Lower leg skin (tissue), 4 donors: ENCODE measurements around the gene LRRC8B. TPM values are rescaled to one million over a fixed set of nuclear protein-coding genes. Genes with fewer than 3 reads are reported as not detected.

Experiments
- DNase-seq, 2 donors: peaks; one replicate each; pipeline ENCODE4 v3.0.0-alpha.2; 2019; ENCODE audit warnings: low spot score in 2 of 2
- H3K4me3 ChIP-seq: fragments of 200-600 bp; sonication (generic); 2 replicates; pipeline ENCODE4 v1.5.1; 2017; ENCODE audit warnings: mild to moderate bottlenecking, low read depth; ENCODE audit not compliant: poor library complexity, severe bottlenecking
- CTCF ChIP-seq, 3 donors: fragments of 450-650 bp; IDR thresholded peaks; one replicate each; pipeline ENCODE4 v1.5.1; 2016; ENCODE audit warnings: antibody characterized with exemption in 3 of 3, mild to moderate bottlenecking in 3 of 3, moderate library complexity in 2 of 3
- POLR2A ChIP-seq, 2 donors: fragments of 450-650 bp; IDR thresholded peaks; one replicate each; pipeline ENCODE4 v1.6.1; 2016 to 2017; ENCODE audit warnings: antibody characterized with exemption in 2 of 2, mild to moderate bottlenecking in 1 of 2, moderate library complexity in 1 of 2
- WGBS, 2 donors: methylation state at CpG; one replicate each; pipeline ENCODE4 v1.1.5; 2018; 5-methylcytosine and 5-hydroxymethylcytosine counted together
- intact Hi-C: fragments of 100-400 bp; cut with DNase I; formaldehyde crosslinking; loops from one replicate; pipeline ENCODE4 v1.15.0; 2023; ENCODE audit warnings: low total_unique reads
- total RNA-seq, 4 donors: library from RNA; depleted of rRNA; stranded (reverse); fragments of >200 nt; gene quantifications; one replicate each; pipeline ENCODE4 v1.1.0, GENCODE V29; 2016

The LRRC8B gene
- total RNA-seq, 4 donors from 2014 or later, result 12.2 to 26.2 (median 13.1) TPM

GRCh38 chr1:89607586-89608318, 83.1 kb downstream of the LRRC8B start:
- TF ChIP-seq CTCF (IDR thresholded peaks at IDR 0.05) (no peak), POLR2A (IDR thresholded peaks at IDR 0.05) (no peak)
- intact Hi-C loops, result loop anchor here (10.0 kb wide), 1 partner anchor 157 kb away; no protein-coding TSS in a partner anchor
- no peak for DNase-seq
- WGBS, 2 donors, result 48 to 68% methylated on average over 5 of the region's 5 CpGs
- H3K4me3 ChIP-seq, result no peak overlapping the region

GRCh38 chr1:89608319-89608983, 83.8 kb downstream of the LRRC8B start:
- H3K4me3 ChIP-seq, result no peak overlapping the region
- intact Hi-C loops, result loop anchor here (10.0 kb wide), 1 partner anchor 156 kb away; no protein-coding TSS in a partner anchor
- DNase-seq, result no peak
- TF ChIP-seq CTCF (IDR thresholded peaks at IDR 0.05) (no peak), POLR2A (IDR thresholded peaks at IDR 0.05) (no peak)
- 36 to 43% methylated on average over 9 of the region's 9 CpGs for WGBS, 2 donors

GRCh38 chr1:89608984-89609725, 84.5 kb downstream of the LRRC8B start:
- 60 to 75% methylated on average over 20 of the region's 20 CpGs for WGBS, 2 donors
- H3K4me3 ChIP-seq, result no peak overlapping the region
- DNase-seq, result no peak
- TF ChIP-seq POLR2A (IDR thresholded peaks at IDR 0.05), result no peak
- no peak for TF ChIP-seq CTCF (IDR thresholded peaks at IDR 0.05)
- intact Hi-C loops, result loop anchor here (10.0 kb wide), 1 partner anchor 156 kb away; no protein-coding TSS in a partner anchor

- 59 to 63% methylated on average over 9 to 13 of the region's 14 CpGs for WGBS, 2 donors
- peak in 1 of 2 donors; percentile 82 for DNase-seq
- intact Hi-C loops, result loop anchor here (10.0 kb wide), 1 partner anchor 155 kb away; no protein-coding TSS in a partner anchor
- H3K4me3 ChIP-seq, result no peak overlapping the region
- TF ChIP-seq POLR2A (IDR thresholded peaks at IDR 0.05) (no peak), CTCF (IDR thresholded peaks at IDR 0.05) (no peak)
These were observed 85.3 kb downstream of the LRRC8B start for GRCh38 chr1:89609781-89610456.

GRCh38 chr1:89610457-89611011, 85.9 kb downstream of the LRRC8B start:
- DNase-seq, result no peak
- 59 to 63% methylated on average over 14 to 15 of the region's 15 CpGs for WGBS, 2 donors
- intact Hi-C loops, result no loop called here
- TF ChIP-seq CTCF (IDR thresholded peaks at IDR 0.05) (no peak), POLR2A (IDR thresholded peaks at IDR 0.05) (no peak)
- H3K4me3 ChIP-seq, result no peak overlapping the region
